Loucy (cell line): Measurements from ENCODE around the gene ZC3H14.

Experiments
- H2AFZ ChIP-seq: fragments of 200-600 bp; sonication (generic); 2 replicates; pipeline ENCODE4 v1.6.0; 2016; ENCODE audit warnings: antibody characterized with exemption, mild to moderate bottlenecking, low read length, moderate library complexity
- H3F3A ChIP-seq: fragments of 200-600 bp; 2 replicates; pipeline ENCODE4 v1.6.0; 2016; ENCODE audit warnings: antibody characterized with exemption, low read depth, mild to moderate bottlenecking
- H3K27me3 ChIP-seq: fragments of 200-600 bp; sonication (generic); 2 replicates; pipeline ENCODE4 v1.6.1; 2014; ENCODE audit warnings: low read length, mild to moderate bottlenecking; ENCODE audit not compliant: insufficient read depth, poor library complexity, severe bottlenecking
- H3K36me3 ChIP-seq: fragments of 200-600 bp; sonication (generic); 2 replicates; pipeline ENCODE4 v1.6.1; 2016; ENCODE audit warnings: low read length; ENCODE audit not compliant: insufficient read depth
- H3K4me1 ChIP-seq: fragments of 200-600 bp; sonication (generic); 2 replicates; pipeline ENCODE4 v1.5.1; 2014; ENCODE audit warnings: low read length, mild to moderate bottlenecking; ENCODE audit not compliant: insufficient read depth, poor library complexity, severe bottlenecking
- H3K4me2 ChIP-seq: fragments of 200-600 bp; sonication (generic); 2 replicates; pipeline ENCODE4 v1.6.0; 2014; ENCODE audit warnings: antibody characterized with exemption, low read length, low read depth, mild to moderate bottlenecking; ENCODE audit not compliant: poor library complexity, severe bottlenecking
- H3K4me3 ChIP-seq: fragments of 200-600 bp; sonication (generic); 2 replicates; pipeline ENCODE4 v1.5.1; 2014; ENCODE audit warnings: low read length, mild to moderate bottlenecking, mixed read lengths; ENCODE audit not compliant: poor library complexity, severe bottlenecking
- H3K79me2 ChIP-seq: fragments of 200-600 bp; sonication (generic); 2 replicates; pipeline ENCODE4 v1.6.1; 2014; ENCODE audit warnings: low read length; ENCODE audit not compliant: insufficient read depth
- H3K9ac ChIP-seq: fragments of 200-600 bp; sonication (generic); 2 replicates; pipeline ENCODE4 v1.6.0; 2014; ENCODE audit warnings: mild to moderate bottlenecking, low read depth, low read length, moderate library complexity; ENCODE audit not compliant: poor library complexity, severe bottlenecking
- H3K9me2 ChIP-seq: fragments of 200-600 bp; sonication (generic); replicated peaks from 2 replicates; pipeline ENCODE4 v1.6.1; 2016; ENCODE audit warnings: low read depth, low read length, mixed read lengths
- H3K9me3 ChIP-seq: fragments of 200-600 bp; sonication (generic); 2 replicates; pipeline ENCODE4 v1.6.1; 2014; ENCODE audit warnings: mild to moderate bottlenecking, antibody characterized with exemption, low read length, low read depth; ENCODE audit not compliant: insufficient read depth
- H4K20me1 ChIP-seq: fragments of 200-600 bp; sonication (generic); 2 replicates; pipeline ENCODE4 v1.6.0; 2014; ENCODE audit warnings: antibody characterized with exemption, low read length, mild to moderate bottlenecking; ENCODE audit not compliant: insufficient read depth, poor library complexity, severe bottlenecking
- EZH2phosphoT487 ChIP-seq: fragments of 200-600 bp; IDR thresholded peaks from 2 replicates; pipeline ENCODE4 v1.6.1; 2018; ENCODE audit warnings: antibody characterized with exemption, mild to moderate bottlenecking, moderate library complexity, borderline replicate concordance
- TF ChIP-seq, protein P1 (sequence below): fragments of 200-600 bp; sonication (generic); conservative IDR thresholded peaks from 2 replicates; pipeline ENCODE4 v1.5.1; 2014; ENCODE audit warnings: mild to moderate bottlenecking, antibody characterized with exemption, low read length

The ZC3H14 gene, protein sequence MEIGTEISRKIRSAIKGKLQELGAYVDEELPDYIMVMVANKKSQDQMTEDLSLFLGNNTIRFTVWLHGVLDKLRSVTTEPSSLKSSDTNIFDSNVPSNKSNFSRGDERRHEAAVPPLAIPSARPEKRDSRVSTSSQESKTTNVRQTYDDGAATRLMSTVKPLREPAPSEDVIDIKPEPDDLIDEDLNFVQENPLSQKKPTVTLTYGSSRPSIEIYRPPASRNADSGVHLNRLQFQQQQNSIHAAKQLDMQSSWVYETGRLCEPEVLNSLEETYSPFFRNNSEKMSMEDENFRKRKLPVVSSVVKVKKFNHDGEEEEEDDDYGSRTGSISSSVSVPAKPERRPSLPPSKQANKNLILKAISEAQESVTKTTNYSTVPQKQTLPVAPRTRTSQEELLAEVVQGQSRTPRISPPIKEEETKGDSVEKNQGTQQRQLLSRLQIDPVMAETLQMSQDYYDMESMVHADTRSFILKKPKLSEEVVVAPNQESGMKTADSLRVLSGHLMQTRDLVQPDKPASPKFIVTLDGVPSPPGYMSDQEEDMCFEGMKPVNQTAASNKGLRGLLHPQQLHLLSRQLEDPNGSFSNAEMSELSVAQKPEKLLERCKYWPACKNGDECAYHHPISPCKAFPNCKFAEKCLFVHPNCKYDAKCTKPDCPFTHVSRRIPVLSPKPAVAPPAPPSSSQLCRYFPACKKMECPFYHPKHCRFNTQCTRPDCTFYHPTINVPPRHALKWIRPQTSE

DNA sequence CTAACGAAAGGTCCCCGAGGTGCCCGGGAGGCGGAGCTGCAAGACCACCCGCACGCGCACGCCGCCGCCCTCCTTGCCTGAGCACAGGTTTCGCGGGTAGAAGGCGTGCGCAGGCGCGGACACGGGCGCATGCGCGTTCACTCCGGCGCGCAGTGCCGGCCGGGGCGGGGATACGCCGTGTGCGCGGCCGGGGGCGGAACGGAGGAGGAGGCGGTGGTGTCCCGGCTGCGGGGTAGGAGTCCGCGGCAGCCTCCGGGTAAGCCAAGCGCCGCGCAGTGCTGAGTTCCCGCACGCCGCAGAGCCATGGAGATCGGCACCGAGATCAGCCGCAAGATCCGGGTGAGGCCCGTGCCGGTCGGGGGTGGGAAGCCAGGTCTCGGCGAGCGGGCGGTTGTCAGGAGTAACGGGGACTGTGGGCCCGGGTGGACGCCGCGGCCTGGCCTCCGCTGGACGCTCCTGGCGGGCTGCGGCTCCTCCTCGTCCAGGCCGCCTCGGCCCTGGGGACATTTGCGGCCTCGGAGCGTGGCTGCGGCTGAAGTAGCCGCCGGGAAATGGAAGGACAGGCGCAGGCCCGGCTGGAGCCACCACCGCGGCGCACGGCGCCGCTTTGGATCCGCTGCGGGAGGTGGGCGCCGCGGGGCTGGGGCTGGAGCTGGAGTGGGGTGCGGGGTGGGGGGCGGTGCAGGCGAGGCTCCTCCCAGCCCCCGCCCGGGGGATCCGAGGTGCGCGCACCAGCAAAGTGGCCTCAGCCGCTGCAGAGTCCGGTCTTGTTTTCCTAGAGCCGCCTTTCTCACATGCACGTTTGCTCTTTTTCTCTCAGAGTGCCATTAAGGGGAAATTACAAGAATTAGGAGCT, at the start of gene ZC3H14:
ZC3H14 (plus strand) TSS at position 207 of the 856 bp plus-strand sequence; CDS start at position 304, 97 bp downstream.
- H3K4me3 ChIP-seq: peak within 1 kb of the TSS; percentile 79
- peaks cover 5% of the 10 kb centered on the region; the same call in 1 of the 2 replicates for H3K36me3 ChIP-seq
- peak within 1 kb of the TSS; percentile 93 for H3K4me2 ChIP-seq
- H3K9me2 ChIP-seq: no peaks in the 10 kb centered on the region
- H3K9ac ChIP-seq: peak within 1 kb of the TSS; percentile 83
- peaks cover 13% of the 10 kb centered on the region for H4K20me1 ChIP-seq
- peaks cover 30% of the 10 kb centered on the region for H3K79me2 ChIP-seq
- no peaks in the 10 kb centered on the region for H3F3A ChIP-seq
- no peaks in the 10 kb centered on the region for H3K27me3 ChIP-seq
- no peak for TF ChIP-seq EZH2phosphoT487
- TF ChIP-seq, protein P1, sequence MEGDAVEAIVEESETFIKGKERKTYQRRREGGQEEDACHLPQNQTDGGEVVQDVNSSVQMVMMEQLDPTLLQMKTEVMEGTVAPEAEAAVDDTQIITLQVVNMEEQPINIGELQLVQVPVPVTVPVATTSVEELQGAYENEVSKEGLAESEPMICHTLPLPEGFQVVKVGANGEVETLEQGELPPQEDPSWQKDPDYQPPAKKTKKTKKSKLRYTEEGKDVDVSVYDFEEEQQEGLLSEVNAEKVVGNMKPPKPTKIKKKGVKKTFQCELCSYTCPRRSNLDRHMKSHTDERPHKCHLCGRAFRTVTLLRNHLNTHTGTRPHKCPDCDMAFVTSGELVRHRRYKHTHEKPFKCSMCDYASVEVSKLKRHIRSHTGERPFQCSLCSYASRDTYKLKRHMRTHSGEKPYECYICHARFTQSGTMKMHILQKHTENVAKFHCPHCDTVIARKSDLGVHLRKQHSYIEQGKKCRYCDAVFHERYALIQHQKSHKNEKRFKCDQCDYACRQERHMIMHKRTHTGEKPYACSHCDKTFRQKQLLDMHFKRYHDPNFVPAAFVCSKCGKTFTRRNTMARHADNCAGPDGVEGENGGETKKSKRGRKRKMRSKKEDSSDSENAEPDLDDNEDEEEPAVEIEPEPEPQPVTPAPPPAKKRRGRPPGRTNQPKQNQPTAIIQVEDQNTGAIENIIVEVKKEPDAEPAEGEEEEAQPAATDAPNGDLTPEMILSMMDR: no peak; the same call in none of the 2 replicates
- peaks cover 15% of the 10 kb centered on the region for H3K4me1 ChIP-seq
- H2AFZ ChIP-seq: peak within 1 kb of the TSS; percentile 83
- no peaks in the 10 kb centered on the region for H3K9me3 ChIP-seq

DNA sequence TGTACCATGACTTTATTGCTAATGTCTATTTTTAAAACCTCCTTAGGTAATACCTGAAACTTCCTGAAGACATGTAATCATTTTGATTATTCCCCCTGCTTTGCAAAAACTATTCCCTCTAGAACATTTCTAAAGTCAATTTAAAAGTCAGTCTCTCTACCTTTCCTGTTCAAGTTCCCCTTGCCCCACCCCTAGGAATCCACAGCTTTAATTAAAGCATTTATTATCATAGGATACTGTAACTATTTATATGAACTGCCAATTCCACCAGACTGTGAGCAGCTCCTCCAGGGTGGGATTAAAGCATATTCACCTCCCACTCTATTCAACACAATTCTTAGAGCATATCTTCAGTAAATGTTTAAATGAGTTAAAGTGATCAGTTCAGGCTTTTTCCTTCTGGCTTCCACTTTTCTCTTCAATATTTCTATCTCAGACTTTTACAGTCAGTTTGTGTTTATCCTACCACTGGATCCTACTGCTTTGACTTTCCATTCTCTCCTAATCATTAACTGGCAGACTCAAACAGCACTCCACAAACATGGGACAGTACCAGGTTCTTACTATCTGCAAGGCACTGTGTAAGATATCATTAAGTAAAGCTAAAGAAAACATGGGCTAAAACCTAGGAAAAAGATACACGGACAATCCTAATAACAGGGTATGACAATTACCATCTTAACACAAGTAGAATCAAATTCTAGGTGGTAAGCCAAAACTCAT, 47.2 kb upstream of the ZC3H14 start:
- H3K4me2 ChIP-seq: no peak overlapping the region
- no peaks in the 10 kb centered on the region for H3K36me3 ChIP-seq
- no peak overlapping the region for H2AFZ ChIP-seq
- no peaks in the 10 kb centered on the region for H3K27me3 ChIP-seq
- no peak overlapping the region for H3K4me3 ChIP-seq
- no peaks in the 10 kb centered on the region for H3F3A ChIP-seq
- H3K9me2 ChIP-seq: no peaks in the 10 kb centered on the region
- no peaks in the 10 kb centered on the region for H3K79me2 ChIP-seq
- H3K9me3 ChIP-seq: no peaks in the 10 kb centered on the region
- H3K4me1 ChIP-seq: no peaks in the 10 kb centered on the region
- no peak overlapping the region for H3K9ac ChIP-seq
- TF ChIP-seq, protein P1: no peak
- TF ChIP-seq EZH2phosphoT487: no peak
- no peaks in the 10 kb centered on the region for H4K20me1 ChIP-seq

DNA sequence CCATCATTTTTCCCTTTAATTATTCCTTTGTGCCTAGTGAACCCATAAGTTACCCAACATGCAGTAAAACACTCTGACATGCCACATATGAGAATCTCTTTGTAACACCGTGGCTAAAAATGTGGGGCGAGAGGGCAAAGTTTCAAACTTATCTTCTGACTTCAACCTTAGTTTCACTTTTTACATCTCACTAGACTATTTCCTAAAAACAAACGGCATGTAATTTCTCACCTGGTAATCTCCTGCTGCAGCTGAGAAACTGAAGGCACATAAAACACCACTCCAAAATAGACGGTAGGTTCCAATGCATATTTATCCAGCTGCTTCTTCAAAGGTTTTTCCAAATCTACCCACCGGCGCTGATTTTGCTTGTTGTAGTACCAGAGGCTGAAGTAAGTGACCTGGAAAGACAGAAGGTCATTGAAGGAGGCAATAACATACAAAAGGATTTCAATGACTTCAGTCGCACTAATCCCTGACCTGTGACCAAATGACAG, 45.9 kb upstream of the ZC3H14 start:
- H2AFZ ChIP-seq: peak overlapping the region; percentile 59
- no peak overlapping the region for H3K4me3 ChIP-seq
- TF ChIP-seq EZH2phosphoT487: no peak
- no peaks in the 10 kb centered on the region for H3K79me2 ChIP-seq
- no peaks in the 10 kb centered on the region for H3K9me3 ChIP-seq
- H3K9me2 ChIP-seq: no peaks in the 10 kb centered on the region
- peak overlapping the region; percentile 31 for H3K4me2 ChIP-seq
- no peaks in the 10 kb centered on the region for H4K20me1 ChIP-seq
- H3K36me3 ChIP-seq: no peaks in the 10 kb centered on the region
- no peak overlapping the region for H3K9ac ChIP-seq
- no peaks in the 10 kb centered on the region for H3F3A ChIP-seq
- H3K27me3 ChIP-seq: no peaks in the 10 kb centered on the region
- no peaks in the 10 kb centered on the region for H3K4me1 ChIP-seq
